GF-D8 (cell line): Measurements from ENCODE around the gene SLC2A10.

Experiments
- DNase-seq: peaks from one replicate; lab custom pipeline; 2025; lab: John Stamatoyannopoulos, UW

Gene SLC2A10

GRCh38 chr20:46735436-46735835, 26.0 kb downstream of the SLC2A10 start:
- DNase-seq, result no peak

- no peak for DNase-seq
Measured at GRCh38 chr20:46739431-46740213, 30.2 kb downstream of the SLC2A10 start.

GRCh38 chr20:46740214-46740609, 30.8 kb downstream of the SLC2A10 start:
- no peak for DNase-seq

GRCh38 chr20:46741924-46742668, 32.6 kb downstream of the SLC2A10 start:
- no peak for DNase-seq

GRCh38 chr20:46742669-46743045, 33.2 kb downstream of the SLC2A10 start:
- no peak for DNase-seq

GRCh38 chr20:46743088-46743487, 33.6 kb downstream of the SLC2A10 start:
- DNase-seq, result no peak

GRCh38 chr20:46746956-46747526, 37.6 kb downstream of the SLC2A10 start:
- no peak for DNase-seq

GRCh38 chr20:46749147-46749546, 39.7 kb downstream of the SLC2A10 start:
- DNase-seq, result no peak

GRCh38 chr20:46751856-46752255, 42.4 kb downstream of the SLC2A10 start:
- DNase-seq, result no peak

GRCh38 chr20:46752728-46753127, 43.3 kb downstream of the SLC2A10 start:
- no peak for DNase-seq

- DNase-seq, result no peak
Measured at GRCh38 chr20:46755483-46756413, 46.3 kb downstream of the SLC2A10 start.

GRCh38 chr20:46756419-46756818, 47.0 kb downstream of the SLC2A10 start:
- no peak for DNase-seq

GRCh38 chr20:46757135-46757534, 47.7 kb downstream of the SLC2A10 start:
- DNase-seq, result no peak

GRCh38 chr20:46757754-46758678, 48.6 kb downstream of the SLC2A10 start:
- no peak for DNase-seq

- DNase-seq, result no peak
Measured at GRCh38 chr20:46758929-46759669, 49.6 kb downstream of the SLC2A10 start.

- DNase-seq, result no peak
Measured at GRCh38 chr20:46761566-46761965, 52.1 kb downstream of the SLC2A10 start.

GRCh38 chr20:46764068-46764467, 54.6 kb downstream of the SLC2A10 start:
- DNase-seq, result no peak

GRCh38 chr20:46765506-46766120, 56.2 kb downstream of the SLC2A10 start:
- no peak for DNase-seq

GRCh38 chr20:46767127-46767761, 57.8 kb downstream of the SLC2A10 start:
- no peak for DNase-seq
